ENCODE results near the gene SEC24C. TPM values are rescaled to one million over a fixed set of nuclear protein-coding genes. Genes with fewer than 3 reads are reported as not detected.
"Not testable (repeated sequence)": the region's sequence is repeated elsewhere in the genome, so short reads cannot be mapped to it uniquely, and the experiment has no call there.

The SEC24C gene
- total RNA-seq (10 to 100 TPM; 45.7 to 63.4 TPM), polyA plus RNA-seq (ENCODE audit: insufficient read length in 2 of 2) (10 to 100 TPM; 70.9 to 73.7 TPM)
- long read RNA-seq, donor 1, full-length matches to known transcripts = 6 of 14 reads
- long read RNA-seq, donor 1, partial matches to known transcripts = 8 of 14 reads
- long read RNA-seq, donor 1, other reads (novel, unspliced or antisense) = 0 of 14 reads
- long read RNA-seq, donor 2, full-length matches to known transcripts = 1 of 1 reads
- long read RNA-seq, donor 2, partial matches to known transcripts = 0 of 1 reads
- long read RNA-seq, donor 2, other reads (novel, unspliced or antisense) = 0 of 1 reads
- long read RNA-seq, donor 3, partial matches to known transcripts = 5 of 5 reads
- long read RNA-seq, donor 3, other reads (novel, unspliced or antisense) = 0 of 5 reads
- long read RNA-seq, donor 4, full-length matches to known transcripts = 3 of 19 reads
- long read RNA-seq, donor 4, partial matches to known transcripts = 16 of 19 reads
- long read RNA-seq, donor 4, other reads (novel, unspliced or antisense) = 0 of 19 reads

- WGBS (ENCODE audit: insufficient coverage) = 0% methylated on average over 31 of the region's 36 CpGs
- peaks cover 9% of the 10 kb centered on the region for H3K4me1 ChIP-seq (ENCODE audit: control insufficient read depth, insufficient read depth, low read length)
- H3K27ac ChIP-seq (ENCODE audit: low read depth, low read length) = peak within 1 kb of the TSS; percentile 97
- no peaks in the 10 kb centered on the region for H3K9me3 ChIP-seq (ENCODE audit: control insufficient read depth, insufficient read depth, low read length)
- no peaks in the 10 kb centered on the region for H3K27me3 ChIP-seq (ENCODE audit: control insufficient read depth, insufficient read depth, low read length)
- peak within 1 kb of the TSS; percentile 90 for H3K4me3 ChIP-seq (ENCODE audit: low read depth, low read length)
- peaks cover 36% of the 10 kb centered on the region for H3K36me3 ChIP-seq (ENCODE audit: control insufficient read depth, insufficient read depth, low read length)
- DNase-seq (ENCODE audit: low read depth in 4 of 6, low spot score in 6 of 6) = peak; percentile 95 to 100 (median 97)
These were observed at the start of gene SEC24C for GRCh38 chr10:73743905-73744663. SEC24C (plus strand) TSS chr10:73744372; CDS start chr10:73746833, 2,461 bp downstream.

DNA sequence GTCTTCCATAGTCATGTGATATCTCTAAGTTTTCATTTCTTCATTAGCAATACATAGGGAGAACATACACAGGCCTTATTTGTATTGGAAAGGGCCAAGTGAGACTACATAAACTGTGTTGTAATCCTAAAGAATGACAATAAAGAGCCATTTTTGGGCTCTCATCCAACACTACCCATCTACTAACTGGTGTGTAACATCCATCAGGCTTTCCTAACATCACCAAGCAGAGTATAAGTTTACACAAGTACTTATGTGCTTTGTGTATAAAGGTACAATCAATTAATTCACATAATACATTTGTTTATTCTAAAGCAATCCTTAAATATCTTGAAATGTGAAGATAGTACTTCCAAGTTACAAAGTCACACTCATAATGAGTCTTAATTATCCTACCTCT is 48.9 kb upstream of the SEC24C start:
- not testable (repeated sequence) for H3K27me3 ChIP-seq (ENCODE audit: control insufficient read depth, insufficient read depth, low read length); H3K36me3 ChIP-seq (ENCODE audit: control insufficient read depth, insufficient read depth, low read length); DNase-seq (ENCODE audit: low read depth in 4 of 6, low spot score in 6 of 6); H3K27ac ChIP-seq (ENCODE audit: low read depth, low read length); H3K4me3 ChIP-seq (ENCODE audit: low read depth, low read length); H3K4me1 ChIP-seq (ENCODE audit: control insufficient read depth, insufficient read depth, low read length); H3K9me3 ChIP-seq (ENCODE audit: control insufficient read depth, insufficient read depth, low read length)

- H3K9me3 ChIP-seq (ENCODE audit: control insufficient read depth, insufficient read depth, low read length); H3K4me1 ChIP-seq (ENCODE audit: control insufficient read depth, insufficient read depth, low read length); DNase-seq (ENCODE audit: low read depth in 4 of 6, low spot score in 6 of 6); H3K27me3 ChIP-seq (ENCODE audit: control insufficient read depth, insufficient read depth, low read length); H3K4me3 ChIP-seq (ENCODE audit: low read depth, low read length); H3K36me3 ChIP-seq (ENCODE audit: control insufficient read depth, insufficient read depth, low read length); H3K27ac ChIP-seq (ENCODE audit: low read depth, low read length): not testable (repeated sequence)
- 100% methylated on average over 2 of the region's 16 CpGs for WGBS (ENCODE audit: insufficient coverage)
These were observed 46.5 kb upstream of the SEC24C start, which contains the start of gene AGAP5 for GRCh38 chr10:73697675-73698159. AGAP5 (minus strand) TSS chr10:73698109; CDS start chr10:73697755, 354 bp downstream.

DNA sequence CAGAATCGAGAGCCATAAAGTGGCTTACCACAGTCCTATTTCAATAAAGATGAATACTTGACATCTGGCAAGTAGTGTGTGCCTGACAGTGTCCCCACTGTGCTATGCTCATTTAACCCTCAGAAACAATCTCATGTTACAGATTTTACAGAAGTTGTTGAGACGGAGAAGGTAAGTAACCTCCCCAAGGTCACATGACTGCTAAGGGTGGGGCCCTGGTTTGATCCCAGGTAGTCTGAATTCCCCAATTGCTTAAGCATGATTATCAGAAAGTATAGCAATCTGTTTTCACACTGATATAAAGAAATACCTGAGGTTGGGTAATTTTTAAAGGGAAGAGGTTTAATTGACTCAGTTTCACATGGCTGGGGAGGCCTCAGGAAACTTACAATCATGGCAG is 45.4 kb upstream of the SEC24C start:
- H3K4me1 ChIP-seq (ENCODE audit: control insufficient read depth, insufficient read depth, low read length); DNase-seq (ENCODE audit: low read depth in 4 of 6, low spot score in 6 of 6); H3K4me3 ChIP-seq (ENCODE audit: low read depth, low read length); H3K9me3 ChIP-seq (ENCODE audit: control insufficient read depth, insufficient read depth, low read length); H3K27ac ChIP-seq (ENCODE audit: low read depth, low read length); H3K36me3 ChIP-seq (ENCODE audit: control insufficient read depth, insufficient read depth, low read length); H3K27me3 ChIP-seq (ENCODE audit: control insufficient read depth, insufficient read depth, low read length): not testable (repeated sequence)
- WGBS (ENCODE audit: insufficient coverage) = no CpG with 5 or more reads among the region's 2 CpGs

GRCh38 chr10:73703924-73704323 is 40.2 kb upstream of the SEC24C start:
- H3K4me3 ChIP-seq (ENCODE audit: low read depth, low read length); DNase-seq (ENCODE audit: low read depth in 4 of 6, low spot score in 6 of 6); H3K9me3 ChIP-seq (ENCODE audit: control insufficient read depth, insufficient read depth, low read length); H3K27me3 ChIP-seq (ENCODE audit: control insufficient read depth, insufficient read depth, low read length); H3K36me3 ChIP-seq (ENCODE audit: control insufficient read depth, insufficient read depth, low read length); H3K27ac ChIP-seq (ENCODE audit: low read depth, low read length); H3K4me1 ChIP-seq (ENCODE audit: control insufficient read depth, insufficient read depth, low read length): not testable (repeated sequence)

GRCh38 chr10:73705506-73706072 is 38.6 kb upstream of the SEC24C start:
- DNase-seq (ENCODE audit: low read depth in 4 of 6, low spot score in 6 of 6); H3K27me3 ChIP-seq (ENCODE audit: control insufficient read depth, insufficient read depth, low read length); H3K36me3 ChIP-seq (ENCODE audit: control insufficient read depth, insufficient read depth, low read length); H3K27ac ChIP-seq (ENCODE audit: low read depth, low read length); H3K4me3 ChIP-seq (ENCODE audit: low read depth, low read length); H3K9me3 ChIP-seq (ENCODE audit: control insufficient read depth, insufficient read depth, low read length); H3K4me1 ChIP-seq (ENCODE audit: control insufficient read depth, insufficient read depth, low read length): not testable (repeated sequence)
- WGBS (ENCODE audit: insufficient coverage) = no CpG with 5 or more reads among the region's 1 CpG

DNA sequence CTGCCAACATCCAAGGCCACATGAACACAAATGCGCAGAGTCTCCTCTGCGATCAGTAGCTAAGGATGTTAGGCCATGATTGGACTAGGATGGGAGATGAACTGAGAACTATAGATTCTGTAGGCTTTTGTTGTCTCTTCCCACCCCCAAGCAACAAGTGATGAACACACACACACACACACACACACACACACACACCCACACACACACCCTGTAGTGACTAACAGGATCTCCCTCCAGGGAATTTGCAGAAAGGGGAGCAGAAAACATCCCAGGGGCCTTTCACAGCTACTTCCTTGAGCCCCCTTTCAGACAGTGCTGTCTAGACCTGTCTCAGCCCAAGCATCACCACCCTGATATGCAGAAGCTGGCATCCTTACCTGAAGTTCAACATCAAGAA is 37.7 kb upstream of the SEC24C start:
- H3K27me3 ChIP-seq (ENCODE audit: control insufficient read depth, insufficient read depth, low read length); DNase-seq (ENCODE audit: low read depth in 4 of 6, low spot score in 6 of 6); H3K9me3 ChIP-seq (ENCODE audit: control insufficient read depth, insufficient read depth, low read length); H3K27ac ChIP-seq (ENCODE audit: low read depth, low read length); H3K4me3 ChIP-seq (ENCODE audit: low read depth, low read length); H3K4me1 ChIP-seq (ENCODE audit: control insufficient read depth, insufficient read depth, low read length); H3K36me3 ChIP-seq (ENCODE audit: control insufficient read depth, insufficient read depth, low read length): not testable (repeated sequence)
- no CpG with 5 or more reads among the region's 2 CpGs for WGBS (ENCODE audit: insufficient coverage)

GRCh38 chr10:73707628-73708027 is 36.5 kb upstream of the SEC24C start:
- H3K4me3 ChIP-seq (ENCODE audit: low read depth, low read length); H3K36me3 ChIP-seq (ENCODE audit: control insufficient read depth, insufficient read depth, low read length): not testable (repeated sequence)

DNA sequence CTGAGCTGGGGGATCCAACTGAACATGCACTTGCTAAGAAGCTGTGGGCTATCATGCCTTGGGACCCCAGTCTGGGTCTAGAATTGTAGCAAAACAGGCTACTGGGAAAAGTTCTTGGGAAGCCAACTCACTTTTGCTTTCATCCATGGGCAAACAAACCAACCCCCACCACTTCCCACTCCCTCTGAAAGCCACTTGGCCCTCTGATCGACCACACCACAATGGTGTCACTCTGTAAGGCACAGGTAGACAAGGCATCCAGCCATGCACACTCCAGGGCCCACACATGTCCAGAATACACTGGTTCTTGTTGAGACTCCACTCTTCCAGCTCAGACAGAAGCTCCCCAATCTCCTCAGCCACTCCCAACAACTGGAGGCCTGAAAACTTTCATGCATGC is 36.0 kb upstream of the SEC24C start:
- H3K36me3 ChIP-seq (ENCODE audit: control insufficient read depth, insufficient read depth, low read length); H3K9me3 ChIP-seq (ENCODE audit: control insufficient read depth, insufficient read depth, low read length); H3K27me3 ChIP-seq (ENCODE audit: control insufficient read depth, insufficient read depth, low read length); DNase-seq (ENCODE audit: low read depth in 4 of 6, low spot score in 6 of 6); H3K4me1 ChIP-seq (ENCODE audit: control insufficient read depth, insufficient read depth, low read length); H3K4me3 ChIP-seq (ENCODE audit: low read depth, low read length); H3K27ac ChIP-seq (ENCODE audit: low read depth, low read length): not testable (repeated sequence)
- 100% methylated on average over 1 of the region's 1 CpG for WGBS (ENCODE audit: insufficient coverage)

More at GRCh38 chr10:73707628-73708027, 36.5 kb upstream of the SEC24C start:
- not testable (repeated sequence) for H3K9me3 ChIP-seq (ENCODE audit: control insufficient read depth, insufficient read depth, low read length); H3K27ac ChIP-seq (ENCODE audit: low read depth, low read length); H3K4me1 ChIP-seq (ENCODE audit: control insufficient read depth, insufficient read depth, low read length); H3K27me3 ChIP-seq (ENCODE audit: control insufficient read depth, insufficient read depth, low read length); DNase-seq (ENCODE audit: low read depth in 4 of 6, low spot score in 6 of 6)

Measured in spinal cord (tissue), 10 donors.